ENCODE measurements around the gene CCDC85C.

CCDC85C gene

GRCh38 chr14:99535908-99536778 is 67.9 kb downstream of the CCDC85C start:
- no peak for DNase-seq

GRCh38 chr14:99535448-99535847 is 68.6 kb downstream of the CCDC85C start:
- DNase-seq: no peak

GRCh38 chr14:99534863-99535262 is 69.1 kb downstream of the CCDC85C start:
- no peak for DNase-seq

GRCh38 chr14:99534333-99534732 is 69.7 kb downstream of the CCDC85C start:
- DNase-seq: no peak

GRCh38 chr14:99532310-99532709 is 71.7 kb downstream of the CCDC85C start:
- DNase-seq: no peak

- DNase-seq: no peak
Measured at GRCh38 chr14:99531251-99532096, 72.5 kb downstream of the CCDC85C start.

GRCh38 chr14:99530407-99531155 is 73.4 kb downstream of the CCDC85C start:
- no peak for DNase-seq

GRCh38 chr14:99529899-99530298 is 74.1 kb downstream of the CCDC85C start:
- no peak for DNase-seq

- DNase-seq: no peak
Measured at GRCh38 chr14:99527427-99528076, 76.5 kb downstream of the CCDC85C start.

- DNase-seq: no peak
Measured at GRCh38 chr14:99527026-99527425, 77.0 kb downstream of the CCDC85C start.

- DNase-seq: no peak
Measured at GRCh38 chr14:99525699-99526080, 78.3 kb downstream of the CCDC85C start.

GRCh38 chr14:99524804-99525698 is 79.0 kb downstream of the CCDC85C start:
- no peak for DNase-seq

- no peak for DNase-seq
Measured at GRCh38 chr14:99524091-99524661, 79.8 kb downstream of the CCDC85C start.

- no peak for DNase-seq
Measured at GRCh38 chr14:99523704-99524055, 80.3 kb downstream of the CCDC85C start.

- no peak for DNase-seq
Measured at GRCh38 chr14:99522934-99523703, 80.9 kb downstream of the CCDC85C start.

GRCh38 chr14:99522457-99522891 is 81.5 kb downstream of the CCDC85C start:
- DNase-seq: no peak

GRCh38 chr14:99522025-99522401 is 82.0 kb downstream of the CCDC85C start:
- no peak for DNase-seq

GRCh38 chr14:99521176-99522024 is 82.6 kb downstream of the CCDC85C start:
- DNase-seq: no peak

- DNase-seq: no peak
Measured at GRCh38 chr14:99520571-99521081, 83.4 kb downstream of the CCDC85C start.
